Stimulated activated CD8-positive, alpha-beta memory T cell treated with anti-CD3 and anti-CD28 coated beads, Interleukin-4, amount 100 ng/mL, for 4 hours (primary cell): ENCODE results near the gene SMPD3.

Experiments used
- DNase-seq, 2 donors: peaks; one replicate each; pipeline ENCODE4 v3.0.0-alpha.2; 2020; ENCODE audit warnings: low read depth in 2 of 2, low spot score in 1 of 2

Gene SMPD3

GRCh38 chr16:68436581-68436980 is 11.7 kb downstream of the SMPD3 start:
- DNase-seq = no peak

- DNase-seq = no peak
Measured at GRCh38 chr16:68434624-68435210, 13.6 kb downstream of the SMPD3 start.

GRCh38 chr16:68433316-68433715 is 15.0 kb downstream of the SMPD3 start:
- DNase-seq = no peak

GRCh38 chr16:68432701-68433100 is 15.6 kb downstream of the SMPD3 start:
- no peak for DNase-seq

- no peak for DNase-seq
Measured at GRCh38 chr16:68429076-68429854, 19.0 kb downstream of the SMPD3 start.

- DNase-seq = no peak
Measured at GRCh38 chr16:68427649-68428303, 20.5 kb downstream of the SMPD3 start.

DNA sequence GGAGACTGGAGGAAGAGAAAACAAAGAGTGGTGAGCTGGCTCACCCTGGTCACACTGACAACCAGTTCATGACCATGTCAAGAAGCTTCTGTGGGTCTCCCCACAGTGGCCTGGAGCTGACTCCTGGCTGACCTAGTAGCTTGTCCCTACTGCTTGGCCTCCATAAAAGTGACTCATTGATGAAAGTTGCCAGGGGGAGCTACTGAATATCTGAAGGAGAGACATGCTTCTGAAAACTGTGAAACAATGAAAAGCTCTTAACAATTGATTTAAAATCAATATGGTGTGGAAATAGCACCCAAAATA is 22.0 kb downstream of the SMPD3 start:
- no peak for DNase-seq

DNA sequence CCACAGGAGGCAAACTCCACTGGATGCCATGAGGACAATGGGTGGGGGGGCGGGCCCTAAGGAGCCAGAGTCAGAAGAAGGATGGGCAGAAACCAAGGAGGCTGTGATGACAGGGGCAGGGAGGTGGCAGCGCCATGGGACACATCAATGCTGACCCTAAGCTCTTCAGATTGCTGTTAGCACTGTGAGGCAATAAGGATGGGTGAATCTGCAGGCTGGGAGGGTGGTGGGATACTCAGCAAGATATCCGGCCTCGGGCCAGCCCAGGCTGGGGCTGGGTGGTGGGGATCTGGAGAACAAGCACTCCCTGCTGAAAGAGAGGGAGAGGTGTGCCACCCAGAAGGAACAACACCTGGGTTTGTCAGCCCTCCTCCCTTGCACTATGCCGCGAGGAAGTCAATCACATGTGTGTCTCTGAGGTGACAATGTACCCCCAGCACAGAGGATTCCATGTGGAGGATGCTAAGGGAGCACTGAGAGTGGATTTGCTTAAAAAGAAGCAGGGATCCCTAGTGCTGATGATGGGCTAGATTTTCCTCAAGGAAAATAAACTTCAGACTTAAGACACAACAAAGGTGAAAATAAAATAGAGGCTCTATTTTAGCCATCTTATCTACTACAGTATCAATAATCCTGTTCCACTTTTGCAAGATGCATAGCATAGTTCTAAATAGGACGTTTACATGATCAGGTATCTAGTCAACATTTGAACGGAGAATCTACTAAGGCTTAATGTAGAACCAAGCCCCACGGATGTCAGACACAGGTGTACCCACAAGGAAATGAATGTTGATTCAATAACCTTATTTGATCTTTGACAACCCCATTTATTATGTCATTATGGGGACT is 22.6 kb downstream of the SMPD3 start:
- DNase-seq = no peak

- no peak for DNase-seq
Measured at GRCh38 chr16:68423771-68424170, 24.5 kb downstream of the SMPD3 start.

GRCh38 chr16:68422396-68422960 is 25.8 kb downstream of the SMPD3 start:
- DNase-seq = no peak

DNA sequence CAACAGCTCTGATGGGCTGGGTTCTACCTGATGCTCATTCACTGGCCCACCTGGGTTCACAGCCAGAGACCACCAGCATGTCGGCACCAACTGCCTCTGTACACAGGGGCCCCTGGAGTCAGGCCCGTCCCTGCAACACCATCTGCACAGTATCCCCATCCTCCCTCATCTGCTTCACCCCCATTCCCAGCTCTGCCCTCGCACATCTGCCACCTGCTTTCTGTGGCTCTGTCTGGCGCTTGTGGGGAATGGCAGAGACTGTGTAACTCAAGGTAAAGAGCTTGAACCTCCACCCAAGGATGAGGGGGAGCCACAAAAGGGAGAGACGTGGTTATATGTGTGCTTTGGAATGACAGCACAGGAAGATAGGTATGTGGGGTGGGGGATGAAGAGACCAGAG is 27.2 kb downstream of the SMPD3 start:
- no peak for DNase-seq

DNA sequence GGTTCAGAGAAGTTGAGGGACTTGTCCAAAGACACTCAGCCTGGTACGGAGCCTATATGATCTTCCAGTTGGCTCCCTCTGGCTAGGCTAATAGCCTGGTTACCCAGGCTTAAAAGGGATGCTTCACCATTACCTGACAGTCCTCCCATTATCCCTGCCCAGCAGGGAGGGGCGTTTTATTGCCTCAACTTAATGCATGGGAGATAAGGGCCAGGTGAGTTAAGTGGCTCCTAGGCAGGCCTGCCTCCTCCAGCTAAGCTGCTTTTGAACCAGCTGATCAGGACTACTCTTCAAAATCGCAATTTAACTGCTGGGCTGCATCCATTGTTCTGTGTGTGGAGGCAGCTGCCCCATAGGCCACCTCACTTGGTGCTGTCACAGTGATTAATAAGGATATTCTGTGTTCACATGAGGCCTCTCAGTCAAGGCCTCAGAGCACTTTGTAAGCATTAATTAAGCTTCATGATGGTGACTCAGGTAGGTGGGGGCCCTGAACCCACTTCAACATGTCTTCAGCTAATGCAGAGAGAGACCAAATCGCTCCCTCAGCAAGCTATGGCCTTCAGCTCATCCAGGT is 27.9 kb downstream of the SMPD3 start:
- no peak for DNase-seq

DNA sequence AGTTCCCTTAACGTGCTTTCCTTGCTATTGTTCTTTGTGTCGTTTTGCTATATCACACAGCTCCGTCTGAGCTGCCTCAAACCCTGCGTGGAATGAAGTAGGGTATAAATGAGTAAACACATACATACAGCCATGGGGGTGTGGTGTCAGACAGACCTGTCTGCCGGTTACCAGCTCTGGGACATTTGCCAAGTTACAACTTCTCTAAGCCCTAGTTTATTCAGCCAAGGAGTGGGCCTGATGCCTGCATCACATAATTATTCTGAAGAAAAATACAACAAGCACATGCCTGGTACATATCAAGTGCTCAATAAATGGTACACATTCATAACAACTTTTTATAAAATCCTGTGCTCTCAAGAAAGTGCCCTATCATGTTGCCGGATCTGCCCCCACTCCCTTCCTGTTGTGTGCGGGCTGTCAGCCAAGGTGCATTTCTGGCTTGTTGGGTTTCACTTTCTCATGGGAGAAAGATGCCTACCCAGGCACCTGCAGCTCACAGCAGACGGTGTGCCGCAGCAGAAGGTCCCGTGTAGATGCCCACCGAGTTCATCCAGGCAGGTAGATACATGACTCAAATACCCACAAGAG is 30.5 kb downstream of the SMPD3 start:
- peak; percentile 44 to 52 for DNase-seq

- DNase-seq = no peak
Measured at GRCh38 chr16:68416057-68417046, 32.0 kb downstream of the SMPD3 start.

DNA sequence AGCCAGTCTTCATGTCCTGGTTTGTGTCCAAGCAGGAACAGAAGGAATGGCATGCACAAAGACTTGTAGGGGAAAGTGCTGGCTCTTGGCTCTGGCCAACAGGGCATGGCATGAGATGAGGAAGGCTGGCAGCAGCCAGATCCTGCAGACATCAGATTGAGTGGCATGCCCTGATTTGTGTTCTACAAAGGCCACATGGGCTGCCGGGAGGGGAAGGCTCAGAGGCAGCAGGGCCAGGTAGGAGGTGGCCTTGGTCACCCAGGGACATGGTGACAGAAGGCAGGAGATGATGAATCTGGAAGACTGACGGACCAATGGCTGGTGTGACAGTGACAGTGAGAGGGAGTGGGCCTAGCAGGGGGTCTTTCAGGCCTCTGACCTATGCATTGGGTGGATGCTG is 33.7 kb downstream of the SMPD3 start:
- DNase-seq = no peak

DNA sequence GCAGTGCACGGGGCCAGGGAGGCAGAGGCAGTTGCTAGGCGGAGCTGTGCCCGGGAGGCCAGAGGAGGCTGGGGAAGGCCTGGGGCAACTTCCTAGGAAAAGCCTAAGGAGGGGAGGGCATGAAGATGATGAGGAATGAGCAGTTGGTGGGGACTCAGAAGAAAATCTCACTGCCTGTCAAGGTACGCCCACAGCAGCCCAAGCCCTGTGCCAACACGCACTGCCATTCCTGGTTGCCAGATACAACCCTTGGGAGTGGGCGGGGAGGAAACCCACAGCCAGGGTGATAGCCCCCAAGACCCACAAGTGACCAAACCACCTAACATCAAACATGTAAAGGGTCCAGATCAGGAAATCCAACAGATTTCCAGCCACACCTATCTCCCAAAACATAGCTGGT is 36.2 kb downstream of the SMPD3 start:
- DNase-seq = no peak

DNA sequence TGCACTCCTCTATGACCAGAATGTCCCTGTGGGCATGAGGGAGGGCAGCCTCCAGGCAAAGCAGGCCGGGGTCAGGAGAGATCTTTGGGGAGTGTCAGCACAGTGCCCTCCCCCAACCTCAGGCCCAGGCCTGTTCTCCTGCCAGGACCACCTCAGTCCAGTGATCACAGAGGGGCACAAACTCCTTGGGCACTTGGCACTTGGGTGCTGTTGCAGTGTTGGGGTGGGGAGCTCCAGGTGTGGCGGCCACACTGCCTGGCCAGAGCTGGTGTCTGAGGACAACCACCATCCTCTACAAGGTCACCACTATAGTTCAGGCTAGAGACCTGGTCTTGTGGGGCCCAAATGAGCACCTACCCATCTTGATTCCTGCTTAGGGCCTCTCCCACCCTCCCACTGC is 37.2 kb downstream of the SMPD3 start:
- no peak for DNase-seq

DNA sequence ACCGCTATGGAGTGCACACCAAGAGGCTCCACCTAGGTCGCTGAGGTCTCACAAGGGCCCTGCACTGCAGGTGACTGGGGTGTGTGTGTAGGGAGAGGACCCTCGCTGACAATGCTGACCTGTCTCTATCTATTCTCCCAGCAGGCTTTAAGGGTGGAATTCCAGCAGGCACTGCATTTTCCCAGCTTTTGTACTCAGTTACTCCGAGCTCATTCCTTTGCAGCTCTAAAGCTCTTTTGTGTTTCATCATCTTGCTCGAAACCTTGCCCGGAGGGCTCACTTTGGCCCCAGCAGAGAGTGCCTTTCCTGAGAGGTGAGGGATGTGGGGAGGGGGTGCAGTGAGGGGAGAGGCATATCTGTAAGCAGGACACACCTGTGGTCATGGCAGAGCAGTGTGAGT is 39.3 kb downstream of the SMPD3 start:
- DNase-seq = no peak

DNA sequence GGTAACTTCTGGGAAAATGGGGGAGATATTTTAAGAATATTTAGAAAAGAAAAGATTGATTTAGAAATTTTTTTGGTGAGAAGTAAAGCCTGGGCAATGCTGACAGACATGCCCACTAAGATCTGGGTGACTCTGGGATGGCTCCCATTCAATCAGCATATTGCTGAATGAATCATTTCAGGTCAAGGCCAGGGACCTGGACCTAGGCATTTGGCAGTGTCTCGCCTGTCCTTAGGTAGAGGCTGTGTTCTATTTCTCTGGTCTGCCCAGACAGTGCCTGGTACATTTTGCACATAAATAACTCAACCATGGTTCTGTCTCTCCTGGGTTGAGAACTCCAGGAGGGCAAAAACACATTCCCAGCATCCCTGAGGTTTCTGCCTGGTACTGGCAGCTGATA is 39.9 kb downstream of the SMPD3 start:
- no peak for DNase-seq
